NCI-H69 (cell line): Measurements from ENCODE around the gene STYK1.
"Not testable (repeated sequence)": the region's sequence is repeated elsewhere in the genome, so short reads cannot be mapped to it uniquely, and the experiment has no call there.

Experiments used
- DNase-seq: peaks from one replicate; lab custom pipeline; 2025; lab: John Stamatoyannopoulos, UW

The STYK1 gene

DNA sequence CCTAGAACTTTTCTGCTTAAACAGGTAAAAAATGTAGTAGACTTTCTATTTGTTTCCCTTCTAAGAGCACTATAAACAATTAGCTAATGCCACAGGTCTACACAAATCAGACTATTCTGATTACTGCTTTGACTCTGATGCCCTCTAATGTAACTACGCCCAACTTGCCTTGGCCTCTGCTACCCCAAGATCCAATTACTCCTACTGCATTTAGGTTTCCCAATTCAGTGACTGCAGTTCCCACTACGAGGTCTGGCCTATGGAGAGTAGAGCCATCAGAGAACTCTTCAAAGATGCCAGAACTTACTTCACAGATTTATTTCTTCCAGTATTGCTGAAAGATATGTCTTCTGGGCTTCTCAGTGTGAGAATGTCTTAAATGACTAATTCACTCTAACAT, 15.3 kb upstream of the STYK1 start:
- no peak for DNase-seq

DNA sequence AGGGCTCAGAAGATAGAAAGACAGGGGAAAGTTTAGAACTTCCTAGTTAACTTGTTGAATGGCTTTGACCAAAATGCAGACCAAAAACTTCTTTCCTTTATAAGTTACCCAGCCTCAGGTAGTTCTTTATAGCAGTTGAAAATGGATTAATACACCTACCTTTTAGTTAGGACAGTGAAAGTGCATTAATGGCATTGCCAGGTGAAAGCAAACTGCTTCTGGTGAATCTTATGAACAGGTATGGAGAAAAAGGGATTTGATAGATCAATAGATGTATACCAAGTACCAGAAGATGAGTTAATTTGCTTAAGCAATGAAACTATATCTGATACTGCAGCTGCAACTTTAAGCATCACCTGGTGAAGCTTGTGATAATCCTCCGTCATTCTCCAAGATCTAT, 14.2 kb upstream of the STYK1 start:
- DNase-seq: no peak

DNA sequence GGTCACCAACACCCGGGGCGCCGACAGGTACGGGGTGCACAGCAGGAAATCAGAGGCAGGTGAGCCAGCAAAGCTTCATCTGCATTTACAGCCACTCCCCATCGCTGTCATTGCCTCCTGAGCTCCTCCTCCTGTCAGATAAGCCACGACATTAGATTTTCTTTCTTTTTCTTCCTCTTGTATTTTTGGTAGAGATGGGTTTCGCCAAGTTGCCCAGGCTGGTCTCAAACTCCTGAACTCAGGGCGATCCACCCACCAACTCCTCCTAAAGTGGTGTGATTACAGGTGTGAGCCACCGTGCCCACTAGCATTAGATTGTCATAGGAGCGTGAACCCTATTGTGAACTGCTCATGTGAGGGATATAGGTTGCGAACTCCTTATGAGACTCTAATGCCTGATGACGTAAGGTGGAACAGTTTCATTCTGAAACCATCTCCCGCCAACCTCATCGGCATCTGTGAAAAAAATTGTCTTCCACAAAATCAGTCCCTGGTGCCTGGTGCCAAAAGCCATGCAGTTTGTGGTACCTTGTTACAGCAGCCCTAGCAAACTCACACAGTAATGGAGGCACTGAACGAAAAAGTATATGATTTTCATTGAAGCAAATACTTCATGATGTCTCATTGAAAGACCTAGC, 1.5 kb downstream of the STYK1 start:
- DNase-seq: no peak

DNA sequence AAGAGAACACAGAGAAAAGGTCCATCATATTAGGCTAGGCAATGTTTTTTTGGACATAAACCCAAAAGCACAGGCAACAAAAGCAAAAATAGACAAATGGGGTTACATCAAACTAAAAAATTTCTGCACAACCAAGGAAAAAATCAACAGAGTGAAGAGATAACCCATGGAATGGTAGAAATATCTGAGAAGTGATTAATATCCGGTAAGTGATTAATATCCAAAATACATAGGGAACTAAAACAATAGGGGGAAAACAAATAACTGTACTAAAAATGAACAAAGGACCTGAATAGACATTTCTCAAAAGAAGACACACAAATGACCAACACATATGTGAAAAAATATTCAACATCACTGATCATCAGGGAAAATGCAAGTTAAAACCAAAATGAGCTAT, 4.3 kb downstream of the STYK1 start:
- DNase-seq: no peak

DNA sequence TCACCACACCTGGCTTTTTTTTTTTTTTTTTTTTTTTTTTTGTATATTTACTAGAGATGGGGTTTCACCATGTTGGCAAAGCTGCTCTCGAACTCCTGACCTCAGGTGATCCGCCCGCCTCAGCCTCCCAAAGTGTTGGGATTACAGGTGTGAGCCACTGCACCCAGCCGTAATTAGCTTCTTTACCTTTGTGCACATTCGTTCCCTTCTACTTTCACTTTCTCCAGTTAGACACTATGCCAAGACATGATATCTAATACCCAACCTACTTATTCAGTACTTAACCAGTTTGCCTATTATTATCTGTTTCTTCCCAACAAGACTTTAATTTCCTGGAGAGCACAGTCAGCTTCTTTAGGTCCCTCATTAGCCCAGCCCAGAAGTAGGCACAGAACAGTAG, 5.3 kb downstream of the STYK1 start:
- DNase-seq: no peak

DNA sequence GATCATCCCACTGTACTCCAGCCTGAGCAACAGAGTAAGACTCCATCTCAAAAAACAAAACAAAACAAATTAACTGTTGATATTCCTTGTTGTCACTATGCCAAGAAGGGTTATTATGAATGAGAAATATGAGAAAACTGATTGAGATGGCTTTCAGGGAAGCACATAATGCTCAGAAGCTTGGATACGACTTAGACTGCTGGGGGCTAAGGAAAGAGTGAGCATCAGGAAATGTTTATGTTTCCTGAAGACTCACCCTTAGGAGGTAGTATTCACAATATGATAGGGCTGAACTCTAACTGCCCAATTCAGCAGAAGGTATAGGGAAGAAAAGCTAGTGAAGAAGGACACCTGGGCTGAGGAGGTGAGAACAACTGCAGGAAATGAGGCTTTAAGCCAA, 6.3 kb downstream of the STYK1 start:
- no peak for DNase-seq

DNA sequence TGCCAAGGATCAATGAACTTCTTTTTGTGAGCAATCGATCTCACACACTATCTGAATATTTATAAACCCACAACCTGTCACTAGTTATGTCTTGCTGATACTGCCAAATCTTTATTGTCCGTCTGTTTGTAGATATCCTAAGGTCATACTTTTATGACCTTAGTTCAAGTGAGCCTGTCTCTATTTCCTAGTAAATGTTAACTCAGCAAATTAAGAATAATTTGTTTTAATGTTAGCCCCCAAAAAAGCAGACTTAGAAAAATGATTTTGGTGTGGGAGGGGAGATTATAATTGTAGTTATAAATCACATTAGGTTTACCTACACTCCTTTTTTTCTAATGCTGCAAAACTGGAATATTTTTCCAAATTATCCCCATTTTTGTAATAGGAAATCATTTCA, 9.4 kb downstream of the STYK1 start:
- no peak for DNase-seq

DNA sequence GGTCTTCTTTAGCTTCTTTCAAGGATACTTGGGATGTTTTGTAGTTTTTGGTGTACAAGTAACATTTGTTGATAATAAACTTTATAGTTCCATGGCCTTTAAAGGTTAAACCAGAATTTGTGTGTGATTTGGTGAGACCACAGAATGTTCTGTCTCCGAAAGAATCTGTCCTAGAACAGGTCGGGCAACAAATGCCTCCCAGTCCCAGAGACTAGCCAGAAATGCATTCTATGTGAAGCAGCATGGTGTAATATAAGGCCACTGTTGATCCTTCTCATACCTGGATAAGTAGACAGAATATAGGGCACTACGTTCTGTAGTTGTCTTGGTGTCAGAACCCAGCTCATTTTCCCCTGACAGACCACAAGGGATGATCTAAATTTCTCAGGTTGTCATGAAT, 10.0 kb downstream of the STYK1 start:
- no peak for DNase-seq

DNA sequence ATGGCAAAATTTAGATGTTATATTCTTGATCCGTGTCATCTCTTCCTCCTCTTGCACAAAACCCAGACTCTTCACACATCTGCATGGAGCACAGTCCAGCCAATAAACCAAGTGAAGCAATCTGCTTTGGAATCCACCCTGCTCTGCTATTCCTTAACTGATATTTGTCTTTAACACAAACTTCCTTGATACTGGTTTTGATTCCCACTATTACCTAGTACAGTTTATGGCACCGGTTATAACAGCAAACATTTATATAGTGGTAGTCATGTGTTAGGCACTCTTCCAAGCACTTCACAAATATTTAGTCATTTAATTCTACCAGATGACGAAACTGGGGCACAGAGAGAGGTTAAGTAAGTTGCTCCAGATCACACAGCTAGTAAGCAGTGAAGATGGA, 12.5 kb downstream of the STYK1 start:
- DNase-seq: no peak

DNA sequence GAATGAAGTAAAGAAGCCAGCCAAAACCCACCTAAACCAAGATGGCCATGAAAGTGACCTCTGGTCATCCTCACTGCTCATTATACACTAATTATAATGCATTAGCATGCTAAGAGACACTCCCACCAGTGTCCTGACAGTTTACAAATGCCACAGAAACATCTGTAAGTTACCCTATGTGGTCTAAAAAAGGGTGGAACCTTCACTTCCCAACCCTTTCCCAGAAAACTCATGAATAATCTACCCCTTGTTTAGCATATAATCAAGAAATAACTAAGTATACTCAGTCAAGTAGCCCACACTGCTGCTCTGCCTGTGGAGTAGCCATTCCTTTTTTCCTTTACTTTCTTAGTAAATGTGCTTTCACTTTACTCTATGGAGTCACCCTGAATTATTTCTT, 19.8 kb downstream of the STYK1 start:
- DNase-seq: no peak

DNA sequence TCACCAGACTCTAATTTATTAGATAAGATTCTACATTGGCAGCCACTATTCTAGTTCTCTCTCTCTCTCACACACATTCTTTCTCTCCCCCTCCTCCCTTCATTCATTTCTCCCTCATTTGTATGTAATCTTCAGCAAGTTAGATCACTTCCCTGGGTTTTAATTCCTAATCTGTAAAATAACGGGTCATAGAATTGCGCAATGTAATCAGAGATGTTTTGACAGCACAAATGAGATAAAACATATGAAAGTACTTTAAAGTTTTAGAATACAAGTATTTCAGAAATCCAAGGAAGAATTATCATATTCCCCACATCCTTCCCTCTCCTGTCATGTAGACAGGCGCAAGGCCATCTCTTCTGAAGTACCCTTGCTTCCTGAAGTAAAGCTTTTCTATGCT, 21.7 kb downstream of the STYK1 start:
- DNase-seq: no peak

DNA sequence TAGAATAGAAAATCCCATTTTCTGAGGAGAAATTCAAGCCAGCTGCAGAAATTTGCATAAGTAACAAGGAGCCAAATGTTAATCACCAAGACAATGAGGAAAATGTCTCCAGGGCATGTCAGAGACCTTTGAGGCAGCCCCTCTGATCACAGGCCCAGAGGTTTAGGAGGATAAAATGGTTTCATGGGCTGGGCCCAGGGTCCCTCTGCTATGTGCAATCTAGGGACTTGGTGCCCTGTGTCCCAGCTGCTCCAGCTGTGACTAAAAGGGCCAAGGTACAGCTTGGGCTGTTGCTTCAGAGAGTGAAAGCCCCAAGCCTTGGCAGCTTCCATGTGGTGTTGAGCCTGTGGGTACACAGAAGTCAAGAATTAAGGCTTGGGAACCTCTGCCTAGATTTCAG, 27.3 kb downstream of the STYK1 start:
- DNase-seq: not testable (repeated sequence)

DNA sequence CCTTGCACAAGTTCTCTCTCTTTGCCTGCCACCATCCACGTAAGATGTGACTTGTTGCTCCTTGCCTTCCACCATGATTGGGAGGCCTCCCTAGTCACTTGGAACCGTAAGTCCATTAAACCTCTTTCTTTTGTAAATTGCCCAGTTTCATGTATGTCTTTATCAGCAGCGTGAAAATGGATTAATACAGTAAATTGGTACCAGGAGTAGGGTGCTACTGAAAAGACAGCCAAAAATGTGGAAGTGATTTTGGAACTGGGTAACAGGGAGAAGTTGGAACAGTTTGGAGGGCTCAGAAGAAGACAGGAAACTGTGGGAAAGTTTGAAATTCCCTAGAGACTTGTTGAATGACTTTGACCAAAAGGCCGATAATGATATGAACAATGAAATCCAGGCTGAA, 27.9 kb downstream of the STYK1 start:
- no peak for DNase-seq

DNA sequence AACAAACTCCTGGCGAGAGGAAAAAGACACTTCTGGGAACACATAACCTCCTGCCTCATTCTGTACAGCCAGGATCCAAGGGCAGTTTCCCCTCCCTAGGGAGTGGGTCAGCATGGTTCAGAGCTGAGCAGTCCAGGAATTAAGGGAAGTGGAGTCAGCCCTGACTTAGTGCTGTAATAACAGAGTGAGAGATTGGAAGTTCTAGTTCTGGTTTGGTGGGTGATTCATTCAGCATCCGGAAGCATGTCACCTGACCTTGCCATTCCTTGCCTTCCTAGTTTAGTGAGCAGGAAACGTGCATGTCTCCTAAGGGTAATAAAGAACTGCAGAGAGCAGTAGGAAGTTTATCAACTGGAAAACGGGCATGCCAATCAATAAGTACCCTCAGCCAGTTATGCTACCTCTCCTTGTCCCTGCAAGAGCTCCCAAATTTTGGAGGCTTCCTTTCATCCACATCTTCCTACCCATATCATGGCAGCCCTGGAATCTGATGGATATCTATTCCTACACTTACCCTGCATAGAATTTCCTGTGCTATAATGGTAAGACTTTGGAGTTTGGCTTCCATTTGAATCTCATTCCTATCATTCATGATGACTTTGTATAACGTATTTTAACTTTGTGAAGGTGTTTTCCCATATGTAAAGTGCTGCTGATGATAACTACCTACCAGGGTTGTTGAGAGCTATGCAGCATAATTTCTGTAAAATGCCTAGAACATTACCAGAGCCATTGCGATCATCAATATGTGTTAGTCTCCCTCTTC, 31.9 kb downstream of the STYK1 start:
- no peak for DNase-seq

DNA sequence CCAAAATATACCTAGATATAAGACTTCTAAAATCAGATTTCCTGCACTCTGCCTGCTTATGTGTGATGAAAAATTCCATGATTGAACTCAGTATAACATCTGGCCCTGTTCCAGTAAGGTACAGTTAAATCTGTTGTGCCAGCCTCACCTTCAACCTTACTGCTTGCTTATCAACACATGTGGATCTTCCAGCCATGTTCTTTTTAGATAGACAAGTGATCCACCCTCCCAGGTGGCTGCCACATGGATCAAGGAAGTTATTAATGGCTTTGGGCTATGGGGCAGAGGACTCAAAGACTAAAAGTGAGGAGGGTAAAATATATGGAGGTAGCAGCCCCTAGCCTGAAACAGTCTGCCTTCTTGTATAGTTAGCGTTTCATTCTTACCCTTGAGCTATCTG, 35.1 kb downstream of the STYK1 start:
- DNase-seq: no peak

DNA sequence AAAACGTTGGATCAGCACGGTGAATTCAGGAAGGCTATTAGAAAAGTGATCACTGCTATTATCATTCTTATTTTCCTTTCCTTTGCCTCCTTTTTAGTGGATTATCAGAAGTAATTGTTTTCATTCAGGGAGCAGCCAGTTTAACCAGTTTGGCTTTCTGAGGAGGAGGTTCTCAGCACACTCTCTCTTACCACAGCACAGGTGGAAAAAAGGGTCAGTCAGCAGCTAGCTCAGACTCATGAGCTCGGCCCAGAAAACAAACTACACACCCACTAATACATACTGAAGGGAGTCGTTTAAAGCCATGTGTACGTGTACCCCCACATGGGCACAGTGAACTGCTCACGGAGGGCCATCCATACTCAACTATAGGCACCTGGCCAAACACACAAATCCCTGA, 37.2 kb downstream of the STYK1 start:
- DNase-seq: no peak

DNA sequence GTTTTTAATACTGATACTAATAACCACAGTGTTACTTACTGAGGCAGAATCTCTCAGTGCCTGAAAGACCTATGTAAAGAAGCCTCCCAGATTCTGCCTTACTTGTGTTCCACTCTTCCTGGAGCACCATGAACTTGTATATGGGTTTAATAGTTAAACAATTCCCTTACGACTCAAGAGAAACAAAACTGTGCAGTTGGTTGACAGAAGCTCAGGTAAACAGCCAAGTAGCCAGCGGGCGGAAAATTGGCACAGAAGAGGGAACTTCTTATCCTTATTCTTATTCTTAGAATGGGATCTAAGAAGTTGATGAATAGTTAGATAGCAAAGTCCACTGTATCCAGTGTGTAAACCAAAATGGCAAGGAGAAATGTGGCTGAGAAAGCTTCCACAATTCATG, 37.7 kb downstream of the STYK1 start:
- no peak for DNase-seq

DNA sequence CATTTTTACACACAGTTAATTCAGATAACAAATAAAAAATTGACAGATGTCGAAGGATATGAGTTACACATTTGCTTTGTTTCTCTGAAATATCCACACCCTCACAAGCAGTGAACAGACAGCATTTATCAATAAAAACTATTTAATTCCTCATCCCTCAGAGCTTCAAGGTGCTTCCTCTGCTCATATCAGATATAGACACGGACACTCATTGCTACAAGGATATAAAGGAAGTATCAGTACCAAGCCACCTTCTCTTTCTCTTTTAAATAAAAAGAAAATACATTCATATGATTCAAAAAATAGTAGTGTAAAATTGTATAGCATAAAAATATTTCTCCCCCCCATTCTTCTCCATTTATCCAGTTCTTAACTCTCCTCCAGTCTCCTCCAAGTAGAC, 38.5 kb downstream of the STYK1 start:
- no peak for DNase-seq

DNA sequence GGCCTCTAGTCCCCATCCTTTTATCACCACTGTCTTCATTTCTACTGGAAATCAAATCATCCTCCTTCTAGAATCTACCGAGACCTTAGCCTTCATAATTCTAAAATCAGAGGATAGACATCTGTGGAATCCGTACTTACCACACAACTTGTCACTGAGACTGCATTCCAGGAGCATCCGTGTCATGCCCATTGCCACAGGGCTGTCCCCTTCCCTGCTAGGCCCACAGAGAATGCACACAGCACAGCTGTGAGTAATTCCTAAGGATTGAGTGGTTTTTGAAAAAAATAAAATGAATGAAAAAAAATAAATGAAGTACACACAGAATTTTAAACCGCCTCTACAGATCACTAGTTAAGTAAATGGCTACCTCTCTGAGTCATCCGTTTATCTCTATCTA, 39.4 kb downstream of the STYK1 start:
- no peak for DNase-seq

DNA sequence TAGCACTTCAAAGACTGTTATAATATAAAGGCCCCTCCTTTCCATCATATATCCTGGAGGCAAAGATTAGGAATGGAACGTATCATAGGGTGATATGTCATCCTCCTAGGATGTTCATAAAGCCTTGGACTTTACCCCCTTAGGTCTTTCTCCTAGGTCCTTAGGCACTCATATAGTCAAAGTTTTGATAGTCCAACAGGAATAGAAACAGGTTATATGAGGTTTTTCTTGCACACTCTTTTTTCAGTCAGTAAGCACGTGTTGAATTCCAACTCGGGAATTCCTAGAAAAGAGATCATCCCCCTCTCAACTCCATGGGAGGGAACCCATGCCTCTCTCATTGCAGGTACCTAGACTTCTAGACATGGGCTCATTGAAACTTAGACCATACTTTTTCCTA, 40.3 kb downstream of the STYK1 start:
- no peak for DNase-seq

DNA sequence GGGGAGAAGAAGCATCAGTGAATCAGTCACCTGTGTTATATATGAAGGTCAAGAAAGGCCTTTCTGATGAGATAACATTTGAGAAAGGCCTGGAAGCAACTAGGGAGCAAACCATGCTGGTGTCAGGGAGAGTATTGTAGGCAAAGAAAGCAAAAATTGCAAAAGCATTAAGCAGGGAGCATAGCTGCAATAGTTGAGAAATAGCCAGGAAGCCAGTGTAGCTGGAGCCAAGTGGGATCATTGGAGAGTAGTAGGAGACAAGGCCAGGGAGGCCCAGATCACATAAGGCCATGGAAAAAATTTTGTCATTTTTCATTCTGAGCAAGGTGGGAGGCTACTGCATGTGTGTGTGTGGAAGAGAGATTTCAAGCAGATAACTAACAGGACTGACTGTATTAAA, 41.6 kb downstream of the STYK1 start:
- DNase-seq: no peak

DNA sequence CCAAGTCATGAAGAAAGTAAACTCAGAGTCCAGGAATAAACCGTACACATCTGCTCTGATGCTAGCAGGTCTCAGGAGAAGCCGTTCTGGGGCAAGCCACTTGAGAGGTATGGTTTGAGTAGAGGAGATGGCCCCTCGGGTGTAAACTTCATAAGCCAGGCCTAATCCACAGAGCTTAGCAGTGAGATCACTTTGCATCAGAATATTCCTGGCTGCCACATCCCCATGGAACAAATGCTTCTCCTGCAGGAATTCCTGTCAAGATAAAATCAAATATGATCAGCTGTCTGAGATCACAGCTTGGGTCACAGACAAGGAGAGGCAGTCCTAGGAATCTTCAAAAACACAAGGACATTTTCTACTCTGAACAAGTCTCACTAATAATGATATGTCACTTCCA, 49.2 kb downstream of the STYK1 start:
- no peak for DNase-seq

DNA sequence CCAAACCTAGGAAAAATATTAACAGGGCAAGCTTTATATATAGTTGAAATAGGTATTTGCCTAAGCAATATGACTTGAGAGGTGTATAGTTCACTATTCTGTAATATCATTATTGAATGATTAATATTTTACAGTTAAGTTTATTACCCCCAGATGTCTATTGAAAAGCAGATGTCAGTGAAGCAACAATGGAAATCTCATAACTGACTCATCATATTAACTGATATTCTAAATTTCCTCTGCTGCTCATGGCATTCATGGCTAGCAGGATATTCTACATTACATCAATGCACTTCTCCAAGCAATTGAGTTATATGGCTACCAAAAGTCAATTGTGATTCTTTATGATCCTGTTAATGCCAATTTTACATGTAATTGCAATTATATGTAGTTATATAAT, 50.7 kb downstream of the STYK1 start:
- no peak for DNase-seq

DNA sequence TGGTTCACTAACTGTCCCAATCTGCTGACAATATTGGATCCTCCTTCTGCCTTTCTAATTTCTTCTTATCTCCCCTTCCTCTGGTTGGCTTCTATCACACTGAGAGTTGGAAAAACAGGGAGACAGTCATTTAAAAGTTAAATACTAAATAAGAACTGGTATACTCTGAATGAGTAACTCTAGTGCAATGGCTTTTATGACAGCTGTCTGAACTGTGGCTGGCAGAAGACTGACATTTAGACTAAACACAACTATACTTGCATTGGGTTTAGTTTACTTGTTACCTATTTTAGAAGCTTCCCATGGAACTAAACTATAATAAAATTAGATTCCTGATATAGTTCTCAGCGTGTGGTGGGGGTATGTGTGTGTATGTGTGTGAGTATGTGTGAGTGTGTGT, 52.6 kb downstream of the STYK1 start:
- no peak for DNase-seq
